GM18873 (cell line): ENCODE results near the gene DNM1.
"Not testable (repeated sequence)": the region's sequence is repeated elsewhere in the genome, so short reads cannot be mapped to it uniquely, and the experiment has no call there.

ENCODE experiments used
- ATAC-seq: cut with Tn5 transposase; IDR thresholded peaks from one replicate; pipeline ENCODE4 v1.9.1; 2021; ENCODE audit warnings: mild to moderate bottlenecking, moderate library complexity, moderate number of reproducible peaks; ENCODE audit not compliant: unreplicated experiment, low FRiP score

Gene DNM1

GRCh38 chr9:128219831-128220230 lies 16.7 kb downstream of the DNM1 start:
- ATAC-seq: no peak

DNA sequence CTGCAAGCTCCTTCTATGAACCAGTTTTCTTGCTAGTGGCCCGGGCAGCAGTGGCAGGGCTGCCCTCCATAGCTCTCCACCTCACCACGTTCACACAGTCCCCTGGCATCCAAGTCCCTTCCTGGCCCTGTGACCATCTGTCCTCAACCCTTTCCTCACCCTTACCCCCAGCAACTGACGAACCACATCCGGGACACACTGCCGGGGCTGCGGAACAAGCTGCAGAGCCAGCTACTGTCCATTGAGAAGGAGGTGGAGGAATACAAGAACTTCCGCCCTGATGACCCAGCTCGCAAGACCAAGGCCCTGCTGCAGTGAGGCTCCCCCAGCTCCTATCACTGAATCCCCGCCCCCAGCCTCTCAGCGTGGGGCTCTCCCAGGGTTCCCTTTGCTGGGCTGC lies 18.8 kb downstream of the DNM1 start:
- no peak for ATAC-seq

- ATAC-seq: no peak
These were observed 19.9 kb downstream of the DNM1 start for GRCh38 chr9:128222880-128223670.

DNA sequence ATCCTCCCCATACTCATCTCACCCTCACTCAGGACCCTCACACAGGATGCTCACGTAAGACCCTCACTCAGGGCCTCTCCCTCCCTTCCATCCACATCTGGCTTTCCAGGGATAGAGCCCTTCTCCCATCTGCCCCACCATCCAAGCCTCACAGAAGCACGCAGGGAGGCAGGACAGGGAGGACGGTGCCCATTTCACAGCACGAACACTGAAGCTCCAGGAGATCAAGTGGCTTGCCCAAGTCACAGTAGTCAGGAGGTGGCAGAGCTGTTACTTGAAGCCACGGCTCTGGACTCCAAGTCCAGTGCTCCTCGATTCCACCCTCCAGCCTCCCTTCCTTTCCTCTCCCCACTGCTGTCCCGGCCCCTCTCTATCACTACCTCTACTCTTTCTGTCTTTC lies 21.7 kb downstream of the DNM1 start:
- ATAC-seq: no peak

DNA sequence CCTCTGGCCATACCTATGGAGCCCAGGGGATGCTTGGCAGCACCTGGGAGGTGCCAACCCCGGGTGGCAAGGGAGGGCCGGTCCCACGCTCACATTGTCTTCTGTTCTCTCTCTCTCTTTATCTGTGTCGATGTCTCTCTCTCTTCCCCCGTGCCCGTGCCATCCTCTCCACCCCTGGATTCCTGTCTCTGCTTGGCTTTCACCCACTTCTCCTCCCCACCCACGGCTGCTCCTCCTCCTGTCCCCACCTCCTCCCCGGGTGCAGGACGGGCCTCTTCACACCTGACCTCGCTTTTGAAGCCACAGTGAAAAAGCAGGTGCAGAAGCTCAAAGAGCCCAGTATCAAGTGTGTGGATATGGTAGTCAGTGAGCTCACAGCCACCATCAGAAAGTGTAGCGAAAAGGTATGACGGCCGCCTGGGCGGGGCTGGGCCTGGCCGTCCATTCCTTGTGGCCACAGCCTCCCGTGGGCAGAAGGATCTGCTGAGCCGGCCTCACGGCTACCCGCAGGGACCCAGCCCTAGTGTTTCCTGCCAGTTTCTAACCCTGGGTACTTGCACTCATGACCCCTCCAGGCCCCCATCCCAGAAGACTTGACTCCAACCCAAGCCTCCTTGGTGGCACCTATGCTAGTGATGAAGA lies 22.7 kb downstream of the DNM1 start:
- ATAC-seq: no peak

GRCh38 chr9:128226412-128226801 lies 23.2 kb downstream of the DNM1 start:
- ATAC-seq: no peak

DNA sequence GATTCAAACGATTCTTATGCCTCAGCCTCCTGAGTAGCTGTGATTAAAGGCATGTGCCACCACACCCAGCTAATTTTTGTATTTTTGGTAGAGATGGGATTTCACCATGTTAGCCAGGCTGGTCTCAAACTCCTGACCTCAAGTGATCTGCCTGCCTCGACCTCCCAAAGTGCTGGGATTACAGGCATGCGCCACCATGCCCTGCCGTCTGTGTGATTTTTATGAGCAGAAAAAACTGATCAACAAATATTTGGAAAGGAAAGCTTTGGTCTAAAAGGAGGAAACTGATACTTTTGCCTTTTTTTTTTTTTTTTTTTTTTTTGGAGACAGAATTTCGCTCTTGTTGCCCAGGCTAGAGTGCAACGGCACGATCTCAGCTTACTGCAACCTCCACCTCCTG lies 27.7 kb downstream of the DNM1 start:
- not testable (repeated sequence) for ATAC-seq

GRCh38 chr9:128231638-128232527 lies 28.7 kb downstream of the DNM1 start:
- no peak for ATAC-seq

DNA sequence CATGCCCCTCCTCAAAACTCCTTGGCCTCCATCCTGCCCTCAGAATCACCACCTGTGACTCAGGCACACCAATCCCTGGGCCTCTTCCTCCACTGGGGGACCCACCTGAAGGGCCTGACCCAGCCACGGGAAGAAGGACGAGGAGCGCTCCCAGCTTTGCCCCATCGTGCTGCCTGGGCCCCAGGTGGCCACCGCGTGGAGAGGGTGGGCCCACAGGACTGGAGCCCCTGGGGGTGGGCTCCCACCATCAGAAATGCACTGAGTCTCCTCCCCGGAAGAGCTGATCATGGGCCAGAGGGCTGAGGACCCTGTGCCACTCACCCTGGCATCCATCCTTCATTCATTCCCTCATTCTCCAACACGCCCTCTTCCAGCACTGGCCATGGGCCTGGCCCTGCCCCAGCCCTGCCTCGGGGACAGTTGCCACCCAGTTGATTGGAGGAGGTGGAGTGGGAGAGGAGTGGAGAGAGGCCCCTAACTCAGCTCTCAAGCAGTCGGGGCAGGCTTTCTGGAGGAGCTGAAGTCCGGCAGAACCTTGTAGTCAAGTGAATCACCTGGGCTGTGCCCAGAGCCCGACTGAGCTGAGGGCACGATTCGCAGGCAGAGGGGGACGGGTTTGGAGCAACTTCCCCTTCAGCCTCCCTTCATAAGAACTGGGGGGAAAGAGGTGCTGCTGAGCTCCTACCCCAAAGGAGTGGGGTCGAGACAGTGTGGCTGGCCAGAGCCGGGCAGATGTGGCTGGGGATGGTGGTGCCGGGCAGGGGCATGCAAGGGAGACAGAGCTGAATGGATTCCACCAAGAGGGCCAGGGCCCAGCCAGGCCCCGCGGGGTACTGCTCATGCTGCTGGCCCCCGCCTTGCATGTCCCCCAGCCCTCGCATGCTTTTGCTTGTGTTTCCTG lies 29.6 kb downstream of the DNM1 start:
- ATAC-seq: no peak

GRCh38 chr9:128233817-128234406 lies 30.7 kb downstream of the DNM1 start:
- no peak for ATAC-seq

DNA sequence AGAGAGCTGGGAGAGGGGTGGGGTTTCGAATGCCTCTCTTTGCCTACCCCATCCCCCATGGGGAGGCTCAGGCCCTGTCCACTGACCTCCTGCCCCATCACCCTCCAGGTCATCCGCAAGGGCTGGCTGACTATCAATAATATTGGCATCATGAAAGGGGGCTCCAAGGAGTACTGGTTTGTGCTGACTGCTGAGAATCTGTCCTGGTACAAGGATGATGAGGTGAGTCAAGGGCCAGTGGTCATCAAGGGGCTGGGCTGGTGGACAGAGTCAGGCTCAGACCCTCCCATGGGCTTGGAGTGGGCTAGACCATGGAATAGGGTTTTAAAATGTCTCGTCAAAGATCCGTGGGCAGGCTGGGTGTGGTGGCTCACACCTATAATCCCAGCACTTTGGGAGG lies 38.9 kb downstream of the DNM1 start:
- ATAC-seq: no peak

DNA sequence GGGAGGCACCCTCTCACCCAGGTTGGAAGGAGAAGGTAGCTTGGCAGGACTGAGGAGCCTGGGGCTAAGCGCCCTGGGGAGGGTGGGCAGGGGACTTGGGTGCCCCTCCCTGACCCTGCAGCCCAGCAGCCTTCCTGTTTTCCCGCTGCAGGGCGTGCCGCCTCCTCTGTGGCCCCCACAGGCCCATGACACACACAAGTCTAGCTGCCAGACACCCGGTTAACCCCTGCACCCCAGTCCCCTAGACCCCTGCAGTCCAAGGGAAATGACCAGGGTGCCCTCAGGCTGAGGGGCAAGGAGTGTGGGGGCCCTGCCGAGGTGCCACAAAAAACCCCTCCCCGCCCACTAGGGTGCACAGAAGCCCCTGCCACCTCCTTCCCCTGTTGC lies 39.6 kb downstream of the DNM1 start:
- no peak for ATAC-seq

DNA sequence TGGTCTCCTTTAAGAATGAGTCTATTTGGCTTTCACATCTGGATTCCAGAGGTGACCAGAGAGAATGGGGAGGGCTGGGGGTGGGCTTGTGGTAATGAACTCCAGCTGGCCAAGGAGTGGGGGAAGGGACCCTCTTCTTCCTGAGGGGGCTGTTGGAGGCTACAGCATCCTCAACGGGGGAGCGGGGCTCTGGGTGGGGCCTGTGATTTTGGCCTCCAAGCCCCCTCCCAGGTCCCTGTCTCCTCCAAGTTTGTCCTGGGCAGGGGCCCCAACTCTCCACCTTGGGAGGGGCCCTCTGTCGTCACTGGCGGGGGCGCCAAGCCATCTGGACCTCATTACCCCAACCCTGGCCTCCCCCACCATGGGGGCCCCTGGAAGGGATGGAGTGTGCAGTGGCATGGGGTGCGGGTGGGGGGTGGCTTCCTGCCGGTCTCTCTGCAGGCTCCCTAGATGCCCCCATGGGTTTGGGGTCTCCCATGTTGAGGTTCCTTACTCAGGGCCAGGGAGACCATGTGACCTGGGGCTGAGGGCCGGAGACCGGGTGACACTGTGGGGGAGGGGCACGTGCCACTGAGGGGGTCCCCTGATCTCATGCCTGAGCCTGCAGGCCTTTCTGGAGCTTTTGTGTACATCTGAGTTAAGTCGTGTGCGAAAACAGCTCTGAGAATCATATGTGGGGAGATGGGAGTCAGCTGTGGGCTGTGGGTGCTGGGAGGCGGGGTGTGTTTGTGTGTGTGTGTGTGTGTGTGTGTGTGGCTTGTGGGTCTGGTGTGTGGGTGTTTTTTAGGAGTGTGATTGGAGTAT lies 40.2 kb downstream of the DNM1 start:
- ATAC-seq: no peak

GRCh38 chr9:128244091-128244836 lies 41.1 kb downstream of the DNM1 start:
- ATAC-seq: no peak

- no peak for ATAC-seq
These were observed 41.7 kb downstream of the DNM1 start for GRCh38 chr9:128244837-128245231.

- ATAC-seq: no peak
These were observed 42.4 kb downstream of the DNM1 start for GRCh38 chr9:128245421-128246151.

- no peak for ATAC-seq
These were observed 43.3 kb downstream of the DNM1 start for GRCh38 chr9:128246471-128246870.
